H1 (cell line): ENCODE measurements around the gene FKBP1A. TPM values are rescaled to one million over a fixed set of nuclear protein-coding genes. Genes with fewer than 3 reads are reported as not detected.

Source experiments
- JUND ChIP-seq: IDR thresholded peaks from 2 replicates; pipeline ENCODE4 v1.6.1; 2011; ENCODE audit warnings: mild to moderate bottlenecking, improper control_type of control experiment, low read length
- PHF8 ChIP-seq: fragments of 200-600 bp; sonication (generic); conservative IDR thresholded peaks from 2 replicates; pipeline ENCODE4 v1.7.1; 2012; ENCODE audit warnings: low read depth, mild to moderate bottlenecking, inconsistent platforms, low read length, moderate library complexity
- SIN3A ChIP-seq, 2 experiments: IDR thresholded peaks in 1 of 2; conservative IDR thresholded peaks in 1 of 2; 2 replicates each; pipeline ENCODE4 v1.6.1; 2011 to 2012; ENCODE audit warnings: low read length in 2 of 2, improper control_type of control experiment in 1 of 2, low read depth in 1 of 2, mild to moderate bottlenecking in 1 of 2
- polyA plus RNA-seq, 7 experiments: library from polyadenylated mRNA; depleted of rRNA in 3 of 7; stranded (reverse) in 5 of 7; unstranded in 2 of 7; fragments of >200 nt in 5 of 7; fragments of 200-250 nt in 2 of 7; gene quantifications; 1 replicate in 5 of 7; 2 replicates in 1 of 7; 4 replicates in 1 of 7; pipeline versions ENCODE4 v1.2.1 to v1.2.3, GENCODE V29; 2011 to 2013; ENCODE audit warnings: missing spikeins in 2 of 7, mixed read lengths in 2 of 7
- total RNA-seq: library from RNA; stranded (reverse); fragmentation: NEBNext Ultra II Directional; extraction: Animal tissue kit (Norgen Biotek cat#: 25700); gene quantifications from 2 replicates; pipeline ENCODE4 v1.2.1, GENCODE V29; 2021

FKBP1A gene
- total and polyA plus RNA-seq, 2 of the 8 experiments (the other 6 are each of a cell fraction or from before 2014, with no cell fraction given) = 250 to 685 TPM

GRCh38 chr20:1435337-1435699 is 42.5 kb upstream of the FKBP1A start (continued):
- TF ChIP-seq SIN3A (conservative IDR thresholded peaks at IDR 0.05 in 1 of 2, IDR thresholded peaks at IDR 0.05 in 1 of 2; ENCODE audit: low read depth in 1 of 2, low read length in 2 of 2) (no peak), PHF8 (no peak), JUND (no peak)
